GM21390 (cell line): Measurements from ENCODE around the gene ZNF513.
A peak's percentile ranks its signal among the peaks of the same experiment; 100 is the strongest.
"Not testable (repeated sequence)": the region's sequence is repeated elsewhere in the genome, so short reads cannot be mapped to it uniquely, and the experiment has no call there.

Experiments used
- ATAC-seq: cut with Tn5 transposase; IDR thresholded peaks from one replicate; pipeline ENCODE4 v1.9.1; 2021; ENCODE audit not compliant: unreplicated experiment

Gene ZNF513

DNA sequence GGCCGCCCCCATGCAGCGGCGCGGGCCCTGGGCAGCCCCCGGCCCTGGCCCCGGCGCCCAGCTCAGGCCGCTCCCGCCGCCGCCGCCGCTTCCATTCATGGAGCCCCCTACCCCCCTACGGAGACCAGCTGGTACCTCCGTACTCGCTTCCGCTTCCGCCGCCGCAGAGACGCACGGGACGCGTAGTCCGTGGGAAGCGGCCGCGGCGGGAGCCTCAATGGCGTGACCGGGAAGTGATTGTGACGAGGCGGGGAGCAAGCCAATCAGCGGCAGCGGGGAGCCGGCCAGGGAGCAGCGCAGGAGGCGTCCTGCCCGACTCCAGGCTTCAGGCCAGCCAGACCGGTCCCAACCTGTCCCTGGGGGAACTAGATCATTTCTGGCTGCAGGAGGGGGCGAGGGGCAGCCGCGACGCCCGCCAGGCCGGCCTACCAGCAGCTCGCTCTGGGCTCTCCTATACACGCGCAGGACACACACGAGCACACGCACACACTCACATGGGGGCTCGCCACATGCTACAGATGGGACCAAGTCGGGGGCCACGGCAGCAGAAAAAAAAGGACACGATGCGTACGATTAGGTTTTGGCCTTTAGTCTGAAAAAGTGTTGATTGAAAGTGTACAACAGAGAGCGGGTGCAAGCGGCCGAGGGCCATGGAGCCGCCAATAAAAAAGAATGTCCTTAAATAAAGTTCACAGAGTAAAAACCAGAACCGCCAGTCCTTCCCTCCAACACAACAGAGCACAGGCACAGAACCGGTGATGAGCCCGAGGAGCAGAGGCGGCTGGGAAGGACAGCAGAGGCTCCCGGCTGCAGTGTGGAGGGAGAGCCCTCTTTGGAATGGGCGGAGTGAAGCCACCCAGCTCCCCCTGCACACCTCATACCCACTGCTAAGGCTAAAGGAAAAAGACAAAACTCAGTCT is at the start of gene ZNF513:
Gene ZNF513 (minus strand): TSS at position 109 of the 920 bp plus-strand sequence. CDS start 208 bp downstream, outside the sequence.
- peak; percentile 94 for ATAC-seq

- ATAC-seq: peak; percentile 58
Measured at GRCh38 chr2:27428978-27429541, 48.5 kb upstream of the ZNF513 start.

DNA sequence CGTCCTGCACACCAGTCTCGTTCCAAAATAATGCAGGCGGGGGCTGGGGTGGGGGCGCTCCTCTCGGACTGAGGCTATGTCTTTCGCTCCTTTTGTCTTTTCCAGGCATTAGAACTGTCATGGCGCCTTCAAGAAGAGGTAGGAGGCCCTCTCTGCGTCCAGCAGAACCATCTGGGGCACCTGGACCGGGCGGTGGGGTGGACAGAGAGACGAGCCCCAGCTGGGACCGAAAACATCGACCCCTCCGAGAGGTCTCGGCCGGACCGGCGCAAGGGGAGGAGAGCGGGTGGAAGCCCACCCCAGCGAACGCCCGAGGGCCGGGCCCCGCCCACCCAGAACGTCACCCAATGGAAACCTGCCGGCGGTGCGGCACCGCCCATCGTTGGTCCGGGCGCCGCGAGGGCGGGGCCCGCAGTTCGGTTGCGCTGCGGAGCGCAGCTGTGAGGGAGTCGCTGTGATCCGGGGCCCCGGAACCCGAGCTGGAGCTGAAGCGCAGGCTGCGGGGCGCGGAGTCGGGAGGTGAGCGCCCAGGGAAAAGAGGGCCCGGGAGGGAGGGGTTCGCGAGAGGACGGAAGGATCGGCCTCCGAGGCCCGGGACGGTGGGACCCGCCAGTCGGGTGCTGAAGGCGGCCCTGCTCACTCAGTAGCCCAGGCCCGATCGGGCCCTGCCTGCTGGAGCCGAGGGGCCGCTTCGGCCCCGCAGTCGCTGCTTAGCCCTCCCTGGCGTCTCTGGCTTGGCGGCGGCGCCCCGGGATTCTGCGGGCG is 47.9 kb upstream of the ZNF513 start, which contains the start of gene NRBP1:
Gene NRBP1 (plus strand): TSS at position 419 of the 765 bp plus-strand sequence. CDS start 4,643 bp downstream, outside the sequence.
- ATAC-seq: peak; percentile 83

DNA sequence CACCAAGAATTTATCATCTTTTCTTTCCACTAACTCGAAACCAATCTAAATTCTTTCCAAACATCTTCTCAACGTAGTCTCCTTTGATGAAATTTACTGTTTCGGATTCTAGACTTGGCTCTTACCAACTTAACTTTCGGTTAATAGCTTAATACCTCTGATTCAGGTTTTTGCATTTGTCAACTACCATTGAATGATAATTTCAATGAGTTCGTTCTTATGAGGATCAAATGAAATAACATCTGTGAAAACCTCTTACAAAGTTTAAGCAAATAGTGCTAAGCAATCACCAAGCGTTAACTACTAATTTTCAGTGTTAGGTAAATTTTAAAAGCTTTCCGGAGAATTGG is 47.3 kb upstream of the ZNF513 start:
- no peak for ATAC-seq

GRCh38 chr2:27425039-27425438 is 44.5 kb upstream of the ZNF513 start:
- not testable (repeated sequence) for ATAC-seq

GRCh38 chr2:27422958-27423357 is 42.4 kb upstream of the ZNF513 start:
- no peak for ATAC-seq

GRCh38 chr2:27421660-27422250 is 41.2 kb upstream of the ZNF513 start:
- ATAC-seq: no peak

DNA sequence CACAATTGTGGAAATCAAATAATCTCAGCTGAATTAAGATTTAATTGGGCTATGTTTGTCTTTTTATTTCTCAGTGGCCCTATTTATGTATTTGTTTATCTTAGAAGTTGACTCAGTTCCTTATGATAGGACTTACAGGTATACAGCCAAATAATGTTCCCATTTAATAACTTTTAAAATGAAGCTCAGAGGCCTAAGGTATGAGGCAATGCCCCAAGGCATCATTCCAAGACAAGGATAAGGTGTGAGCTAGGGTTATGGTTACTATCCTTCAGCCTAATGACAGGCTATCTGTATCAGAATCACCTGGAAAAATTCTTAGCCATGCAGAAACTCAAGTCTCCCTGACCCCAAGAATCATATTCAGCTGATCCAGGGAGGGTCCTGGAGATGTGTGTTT is 40.5 kb upstream of the ZNF513 start:
- ATAC-seq: no peak

DNA sequence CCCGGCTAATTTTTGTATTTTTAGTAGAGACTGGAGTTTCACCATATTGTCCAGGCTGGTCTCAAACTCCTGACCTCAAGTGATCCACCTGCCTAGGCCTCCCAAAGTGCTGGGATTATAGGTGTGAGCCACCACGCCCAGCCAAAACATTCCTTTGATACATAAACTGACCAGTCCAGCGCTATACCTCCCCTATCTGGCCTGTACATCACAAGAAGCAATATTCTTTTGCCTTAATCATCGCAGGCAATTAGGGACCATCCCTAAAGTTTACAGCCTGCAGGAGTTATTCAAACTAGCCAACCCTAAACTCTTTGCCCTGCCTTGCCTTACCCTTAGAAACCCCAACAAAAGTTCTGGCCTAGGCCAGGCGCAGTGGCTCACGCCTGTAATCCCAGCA is 35.6 kb upstream of the ZNF513 start:
- no peak for ATAC-seq

DNA sequence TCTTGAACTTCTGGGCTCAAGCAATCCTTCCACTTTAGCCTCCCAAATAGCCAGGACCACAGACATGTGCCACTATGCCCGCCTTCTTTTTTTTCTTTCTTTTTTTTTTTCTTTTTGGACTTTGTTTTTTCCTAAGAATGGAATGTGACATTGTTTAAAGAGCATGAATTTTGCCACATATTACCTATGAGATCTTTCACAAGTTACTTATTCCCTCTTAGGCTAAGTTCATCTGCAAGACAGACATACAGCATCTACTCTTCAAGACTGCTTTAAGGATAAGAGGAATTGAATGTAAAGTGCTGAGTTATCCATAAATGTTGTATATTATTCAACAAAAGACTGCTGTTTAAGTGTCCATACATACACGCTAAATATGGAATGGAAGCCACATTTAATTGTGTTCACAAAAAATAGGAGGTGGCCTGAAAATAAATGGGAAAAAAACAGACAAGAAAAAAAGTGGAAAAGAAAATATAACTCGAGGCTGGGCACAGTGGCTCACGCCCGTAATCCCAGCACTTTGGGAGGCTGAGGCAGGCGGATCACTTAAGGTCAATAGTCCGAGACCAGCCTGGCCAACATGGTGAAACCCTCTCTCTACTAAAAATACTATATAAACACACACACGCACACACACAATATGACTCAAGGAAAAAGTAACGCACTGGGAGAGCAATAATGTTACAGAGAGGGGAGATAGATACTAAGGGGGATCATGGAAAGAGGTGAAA is 32.1 kb upstream of the ZNF513 start:
- ATAC-seq: no peak

- ATAC-seq: peak; percentile 94
Measured at GRCh38 chr2:27409321-27410073, 29.0 kb upstream of the ZNF513 start, which contains the start of gene PPM1G. Gene PPM1G, minus strand, starts transcription at chr2:27409591. Its CDS starts 169 bp downstream, at chr2:27409422.

- peak; percentile 20 for ATAC-seq
Measured at GRCh38 chr2:27408601-27409320, 28.2 kb upstream of the ZNF513 start.

- ATAC-seq: no peak
Measured at GRCh38 chr2:27407798-27408491, 27.4 kb upstream of the ZNF513 start.

DNA sequence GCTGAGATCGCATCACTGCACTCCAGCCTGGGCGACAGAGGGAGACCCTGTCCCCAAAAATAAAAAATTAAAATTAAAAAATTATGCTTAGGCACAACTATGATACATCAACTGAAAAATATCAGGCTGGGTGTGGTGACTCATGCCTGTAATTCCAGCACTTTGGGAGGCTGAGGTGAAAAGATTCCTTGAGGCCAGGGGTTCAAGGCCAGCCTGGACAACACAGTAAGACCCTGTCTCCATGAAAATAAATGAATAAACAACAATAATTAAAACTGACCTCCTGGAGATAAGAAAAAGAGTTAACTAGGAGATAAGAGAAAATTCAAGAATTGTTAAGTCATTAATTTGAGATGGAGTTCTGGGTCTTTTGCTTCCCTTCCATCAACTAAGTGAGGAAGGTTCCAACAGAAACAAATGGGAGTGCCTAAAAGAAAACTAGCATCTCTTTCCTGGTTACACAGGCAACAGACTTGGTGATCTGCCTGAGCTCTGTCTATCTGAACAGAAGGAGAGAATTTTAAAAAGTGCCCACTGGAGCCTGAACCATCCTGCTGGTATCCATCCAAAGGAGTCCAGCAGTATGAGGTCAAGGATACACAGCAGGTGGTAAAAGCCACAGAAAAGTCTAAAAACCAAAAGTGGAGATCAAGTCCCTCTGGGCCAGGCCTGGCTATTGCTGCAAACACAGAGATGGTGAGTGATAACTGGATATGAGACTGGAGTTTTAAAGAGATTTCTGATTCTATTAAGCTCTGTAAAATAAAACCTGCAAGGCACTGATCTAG is 20.0 kb upstream of the ZNF513 start:
- ATAC-seq: no peak

DNA sequence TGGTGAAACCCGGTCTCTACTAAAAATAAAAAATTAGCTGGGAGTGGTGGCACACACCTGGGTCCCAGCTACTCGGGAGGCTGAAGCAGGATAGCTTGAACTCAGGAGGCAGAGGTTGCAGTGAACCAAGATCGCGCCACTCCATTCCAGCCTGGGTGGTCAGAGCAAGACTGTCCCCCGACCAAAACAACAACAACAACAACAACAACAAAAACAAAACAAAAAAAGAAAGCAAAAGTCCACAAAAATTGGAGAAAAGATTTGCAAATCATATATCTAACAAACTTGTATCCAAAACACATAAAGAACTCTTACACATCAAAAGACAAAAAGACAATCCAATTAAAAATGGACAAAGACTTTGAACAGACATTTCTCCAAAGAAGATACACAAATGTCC is 18.4 kb upstream of the ZNF513 start:
- no peak for ATAC-seq

DNA sequence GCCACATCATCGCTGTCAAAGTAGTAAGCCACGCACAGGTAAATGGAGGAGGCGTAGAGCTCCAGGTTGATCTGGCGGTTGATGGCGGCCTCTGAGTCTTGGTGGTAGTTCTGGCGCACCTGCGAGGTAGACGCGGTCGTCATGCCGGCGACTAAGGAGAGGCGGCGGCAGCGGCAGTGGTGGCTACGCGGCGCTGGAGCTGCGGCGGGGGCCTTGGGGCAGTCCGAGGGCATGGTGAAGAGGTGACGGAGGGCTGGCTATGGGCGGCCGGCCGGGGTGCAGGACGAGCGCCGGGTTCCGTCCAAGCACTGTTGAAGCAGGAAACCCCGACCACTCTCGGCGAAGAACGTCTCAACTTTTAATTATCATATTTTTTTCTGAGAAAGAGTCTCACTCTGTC is 12.7 kb upstream of the ZNF513 start:
- ATAC-seq: no peak

- ATAC-seq: no peak
Measured at GRCh38 chr2:27390822-27391679, 10.5 kb upstream of the ZNF513 start.
